H9 (cell line): ENCODE results near the gene AFF1. TPM values are rescaled to one million over a fixed set of nuclear protein-coding genes. Genes with fewer than 3 reads are reported as not detected.

Source experiments
- DNase-seq: peaks from one replicate; pipeline ENCODE4 v3.0.0-alpha.2; 2017
- H2AFZ ChIP-seq: one replicate; pipeline ENCODE4 v1.6.1; 2013; ENCODE audit warnings: mild to moderate bottlenecking, low read length, control low read depth, moderate library complexity
- H2AK5ac ChIP-seq: 2 replicates; pipeline ENCODE4 v1.6.1; 2013; ENCODE audit warnings: low read length, control low read depth, mixed read lengths; ENCODE audit not compliant: insufficient read length
- H2BK120ac ChIP-seq: one replicate; pipeline ENCODE4 v1.6.1; 2013; ENCODE audit warnings: low read depth, mild to moderate bottlenecking, low read length, control low read depth, inconsistent platforms; ENCODE audit not compliant: poor library complexity, severe bottlenecking
- H2BK12ac ChIP-seq: 2 replicates; pipeline ENCODE4 v1.6.1; 2013; ENCODE audit warnings: low read length, control low read depth, mixed read lengths, low read depth; ENCODE audit not compliant: insufficient read length
- H2BK15ac ChIP-seq: 2 replicates; pipeline ENCODE4 v1.6.1; 2013; ENCODE audit warnings: low read depth, low read length, control low read depth
- H2BK20ac ChIP-seq: one replicate; pipeline ENCODE4 v1.6.1; 2013; ENCODE audit warnings: low read depth, mild to moderate bottlenecking, low read length, control low read depth, inconsistent platforms; ENCODE audit not compliant: poor library complexity, severe bottlenecking
- H2BK5ac ChIP-seq: 2 replicates; pipeline ENCODE4 v1.6.1; 2013; ENCODE audit warnings: low read length, control low read depth, mixed read lengths; ENCODE audit not compliant: insufficient read length
- H3K14ac ChIP-seq: 2 replicates; pipeline ENCODE4 v1.6.1; 2013; ENCODE audit warnings: low read length, control low read depth; ENCODE audit not compliant: insufficient read depth
- H3K18ac ChIP-seq: 2 replicates; pipeline ENCODE4 v1.6.1; 2013; ENCODE audit warnings: low read depth, mild to moderate bottlenecking, mixed read lengths, low read length, control low read depth; ENCODE audit not compliant: insufficient read length
- H3K23ac ChIP-seq: 2 replicates; pipeline ENCODE4 v1.6.1; 2013; ENCODE audit warnings: low read length, control low read depth, mixed read lengths, low read depth; ENCODE audit not compliant: insufficient read length
- H3K23me2 ChIP-seq: 2 replicates; pipeline ENCODE4 v1.6.1; 2013; ENCODE audit warnings: low read depth, mild to moderate bottlenecking, mixed read lengths, low read length, control low read depth; ENCODE audit not compliant: insufficient read length, poor library complexity, severe bottlenecking
- H3K27ac ChIP-seq: 2 replicates; pipeline ENCODE4 v1.5.1; 2013; ENCODE audit warnings: low read length, control low read depth, mixed read lengths, low read depth; ENCODE audit not compliant: insufficient read length
- H3K27me3 ChIP-seq: 2 replicates; pipeline ENCODE4 v1.6.1; 2013; ENCODE audit warnings: low read length, control low read depth, inconsistent platforms; ENCODE audit not compliant: insufficient read depth
- H3K4ac ChIP-seq: 2 replicates; pipeline ENCODE4 v1.6.1; 2013; ENCODE audit warnings: low read depth, mild to moderate bottlenecking, control low read depth, inconsistent platforms, low read length, moderate library complexity
- H3K4me1 ChIP-seq: 2 replicates; pipeline ENCODE4 v1.6.1; 2013; ENCODE audit warnings: low read length, control low read depth, inconsistent platforms; ENCODE audit not compliant: insufficient read depth
- H3K4me2 ChIP-seq: 2 replicates; pipeline ENCODE4 v1.6.1; 2013; ENCODE audit warnings: low read length, control low read depth, mixed read lengths; ENCODE audit not compliant: insufficient read length, insufficient read depth
- H3K56ac ChIP-seq: 2 replicates; pipeline ENCODE4 v1.6.1; 2013; ENCODE audit warnings: low read depth, mild to moderate bottlenecking, mixed read lengths, low read length, control low read depth; ENCODE audit not compliant: insufficient read length
- H3K79me1 ChIP-seq: 2 replicates; pipeline ENCODE4 v1.6.1; 2013; ENCODE audit warnings: low read depth, mild to moderate bottlenecking, moderate library complexity, low read length, control low read depth, inconsistent platforms; ENCODE audit not compliant: insufficient read depth, poor library complexity, severe bottlenecking
- H3K79me2 ChIP-seq: 2 replicates; pipeline ENCODE4 v1.6.1; 2013; ENCODE audit warnings: low read length, control low read depth, inconsistent platforms; ENCODE audit not compliant: insufficient read depth
- H3K9ac ChIP-seq: 2 replicates; pipeline ENCODE4 v1.6.1; 2013; ENCODE audit warnings: low read length, control low read depth, mixed read lengths; ENCODE audit not compliant: insufficient read length; ENCODE audit errors: extremely low read depth
- H3K9me3 ChIP-seq: one replicate; pipeline ENCODE4 v1.6.1; 2013; ENCODE audit warnings: low read depth, low read length, inconsistent platforms; ENCODE audit not compliant: control insufficient read depth
- H3T11ph ChIP-seq: one replicate; pipeline ENCODE4 v1.6.1; 2013; ENCODE audit warnings: mild to moderate bottlenecking, low read length, control low read depth, inconsistent platforms
- H4K20me1 ChIP-seq: one replicate; pipeline ENCODE4 v1.6.1; 2013; ENCODE audit not compliant: control insufficient read depth, insufficient read length, insufficient read depth
- H4K5ac ChIP-seq: 2 replicates; pipeline ENCODE4 v1.6.1; 2013; ENCODE audit warnings: low read depth, mild to moderate bottlenecking, mixed read lengths, low read length, control low read depth; ENCODE audit not compliant: insufficient read length
- H4K8ac ChIP-seq: replicated peaks from 2 replicates; pipeline ENCODE4 v1.6.1; 2013; ENCODE audit warnings: low read length, control low read depth, mixed read lengths, low read depth; ENCODE audit not compliant: insufficient read length
- H4K91ac ChIP-seq: 2 replicates; pipeline ENCODE4 v1.6.1; 2013; ENCODE audit warnings: low read depth, mild to moderate bottlenecking, moderate library complexity, mixed read lengths, low read length, control low read depth; ENCODE audit not compliant: insufficient read length
- H3K27ac Mint-ChIP-seq, 3 experiments: 2 replicates in 2 of 3; 3 replicates in 1 of 3; pipeline ENCODE4 v1.8.0; 2020 to 2021; ENCODE audit warnings: mixed read lengths in 3 of 3, mild to moderate bottlenecking in 1 of 3, moderate library complexity in 1 of 3
- H3K27me3 Mint-ChIP-seq: 2 replicates; pipeline ENCODE4 v1.8.0; 2021; ENCODE audit warnings: low read depth, mild to moderate bottlenecking, moderate library complexity, mixed read lengths
- H3K36me3 Mint-ChIP-seq, 3 experiments: 2 replicates in 2 of 3; 3 replicates in 1 of 3; pipeline ENCODE4 v1.8.0; 2020 to 2021; ENCODE audit warnings: low read depth in 3 of 3, mixed read lengths in 3 of 3; ENCODE audit not compliant: insufficient read depth in 1 of 3
- H3K4me1 Mint-ChIP-seq, 2 experiments: 2 replicates each; pipeline ENCODE4 v1.8.0; 2020; ENCODE audit warnings: mixed read lengths in 2 of 2
- H3K4me3 Mint-ChIP-seq, 2 experiments: 2 replicates in 1 of 2; 3 replicates in 1 of 2; pipeline ENCODE4 v1.8.0; 2020 to 2021; ENCODE audit warnings: mild to moderate bottlenecking in 2 of 2, mixed read lengths in 2 of 2, moderate library complexity in 1 of 2
- H3K9me3 Mint-ChIP-seq, 2 experiments: 2 replicates in 1 of 2; 3 replicates in 1 of 2; pipeline ENCODE4 v1.8.0; 2020; ENCODE audit warnings: mild to moderate bottlenecking in 2 of 2, mixed read lengths in 2 of 2, moderate library complexity in 1 of 2
- CTCF ChIP-seq: fragments of 200-600 bp; sonication (generic); conservative IDR thresholded peaks from 3 replicates; pipeline ENCODE4 v1.8.0; 2021; ENCODE audit warnings: antibody characterized with exemption, mild to moderate bottlenecking
- WGBS: extraction: QIAGEN DNeasy Blood & Tissue Kit; methylation state at CpG from one replicate; pipeline ENCODE4 v1.1.7; 2013; ENCODE audit warnings: missing lambda C conversion rate, low lambda C conversion rate, mixed read lengths; ENCODE audit not compliant: insufficient read length; ENCODE audit errors: extremely low coverage; 5-methylcytosine and 5-hydroxymethylcytosine counted together
- total RNA-seq: library from RNA; stranded (reverse); gene quantifications from 2 replicates; pipeline ENCODE4 v1.2.1, GENCODE V29; 2021

The AFF1 gene
- total RNA-seq, 1 experiment from 2014 or later, result 74.5 TPM

GRCh38 chr4:86910820-86911684, 23.8 kb upstream of the AFF1 start:
- no peak overlapping the region for H3T11ph ChIP-seq
- no peak overlapping the region for H2BK5ac ChIP-seq
- peaks cover 4% of the 10 kb centered on the region for H4K20me1 ChIP-seq
- no peak overlapping the region for H2AK5ac ChIP-seq
- H3K27me3 ChIP-seq, result no peaks in the 10 kb centered on the region
- Mint-ChIP-seq H3K27ac (no peak overlapping the region), H3K36me3 (no peaks in the 10 kb centered on the region), H3K27me3 (no peaks in the 10 kb centered on the region), H3K4me1 (peaks cover 3 to 4% of the 10 kb centered on the region in 2 experiments; a peak in 2 of 4 replicates), H3K4me3 (no peak overlapping the region), H3K9me3 (no peaks in the 10 kb centered on the region)
- H3K4ac ChIP-seq, result no peak overlapping the region
- no peak overlapping the region for H3K9ac ChIP-seq
- H3K14ac ChIP-seq, result no peak overlapping the region
- no peak overlapping the region for H3K23ac ChIP-seq
- no peak overlapping the region for H4K5ac ChIP-seq
- H3K23me2 ChIP-seq, result no peaks in the 10 kb centered on the region
- H3K4me2 ChIP-seq, result no peak overlapping the region
- no peak for TF ChIP-seq CTCF
- no peak overlapping the region for H4K8ac ChIP-seq
- no peak overlapping the region for H2BK20ac ChIP-seq
- H4K91ac ChIP-seq, result no peak overlapping the region
- no peaks in the 10 kb centered on the region for H3K79me1 ChIP-seq
- no peak overlapping the region for H2BK12ac ChIP-seq
- no peak overlapping the region for H2BK15ac ChIP-seq
- no peak for DNase-seq
- no peak overlapping the region for H3K56ac ChIP-seq
- no peak overlapping the region for H2AFZ ChIP-seq
- H3K9me3 ChIP-seq, result no peaks in the 10 kb centered on the region
- no peaks in the 10 kb centered on the region for H3K4me1 ChIP-seq
- no peak overlapping the region for H3K18ac ChIP-seq
- H2BK120ac ChIP-seq, result no peak overlapping the region
- WGBS, result no CpG with 5 or more reads among the region's 7 CpGs
- H3K79me2 ChIP-seq, result no peaks in the 10 kb centered on the region
- H3K27ac ChIP-seq, result no peak overlapping the region
